ENCODE measurements around the gene MAPK10. TPM values are rescaled to one million over a fixed set of nuclear protein-coding genes. Genes with fewer than 3 reads are reported as not detected.

Gene MAPK10
- total and polyA plus RNA-seq, 10 of the 15 experiments (the other 5 are each of a cell fraction or from before 2014, with no cell fraction given) = 1.1 to 4.2 (median 2.4) TPM

- Histone ChIP-seq H3K4me2 (ENCODE audit: control insufficient read depth, insufficient read depth) (no peak overlapping the region), H3K27me3 (replicated peaks in 1 of 2; ENCODE audit: control insufficient read depth in 2 of 2, insufficient read depth in 2 of 2, low read length in 1 of 2) (no peaks in the 10 kb centered on the region), H3K4me1 (ENCODE audit: control insufficient read depth, insufficient read depth, low read length) (no peaks in the 10 kb centered on the region), H3K36me3 (ENCODE audit: control insufficient read depth in 2 of 2, insufficient read depth in 2 of 2, low read length in 1 of 2) (no peaks in the 10 kb centered on the region), H3K79me2 (ENCODE audit: control insufficient read depth, insufficient read depth, low read length) (no peaks in the 10 kb centered on the region), H4K20me1 (ENCODE audit: control insufficient read depth, insufficient read depth) (no peaks in the 10 kb centered on the region), H3K4me3 (no peak overlapping the region), H3K9me3 (replicated peaks; ENCODE audit: control insufficient read depth, insufficient read depth, low read length) (no peaks in the 10 kb centered on the region), H3K27ac (ENCODE audit: control insufficient read depth, insufficient read depth) (no peak overlapping the region), H3K9ac (ENCODE audit: control insufficient read depth, insufficient read depth, low read length) (no peak overlapping the region), H2AFZ (ENCODE audit: control insufficient read depth, low read depth, low read length) (no peak overlapping the region)
- ChIA-PET SMC1A (ENCODE audit: uncharacterized antibody, unreplicated experiment) (interaction anchor here (1.0 kb wide), 1 partner anchor 89 kb away, joined by 3 read pairs; no protein-coding TSS in a partner anchor), POLR2A (interaction anchor here (0.5 kb wide), 1 partner anchor 818 kb away, joined by 4 read pairs; no protein-coding TSS in a partner anchor), RAD21 (ENCODE audit: unreplicated experiment) (no interaction called here), CTCF (interaction anchor here (0.7 to 1.4 kb wide), 2 partner anchors 9 to 324 kb away, joined by 3 to 5 read pairs; no protein-coding TSS in a partner anchor)
- WGBS (ENCODE audit: insufficient coverage, insufficient replicate concordance, low lambda C conversion rate, missing lambda C conversion rate) = 0% methylated on average over 1 of the region's 1 CpG
- in situ Hi-C loops (cut with MboI) (no loop called here), intact Hi-C loops (cut with micrococcal nuclease; ENCODE audit: unreplicated experiment) (no loop called here)
- FAIRE-seq (no peak), DNase-seq (ENCODE audit: low read depth, low spot score) (no peak), ATAC-seq (peak; percentile 40; the same call in 2 of the 3 replicates)
- no TSS peak for BruUV-seq (replicated peaks)
- no peak for TF ChIP-seq CEBPB (IDR thresholded peaks at IDR 0.05; ENCODE audit: borderline replicate concordance in 1 of 2, low read depth in 2 of 2, low read length in 2 of 2)
- TF ChIP-seq SPI1 (IDR thresholded peaks at IDR 0.05; ENCODE audit: borderline replicate concordance, insufficient read depth, low read depth, low read length) = peak; percentile 7; the same call in 1 of the 2 replicates
Measured at GRCh38 chr4:86035688-86036087, 324.2 kb downstream of the MAPK10 start.

DNA sequence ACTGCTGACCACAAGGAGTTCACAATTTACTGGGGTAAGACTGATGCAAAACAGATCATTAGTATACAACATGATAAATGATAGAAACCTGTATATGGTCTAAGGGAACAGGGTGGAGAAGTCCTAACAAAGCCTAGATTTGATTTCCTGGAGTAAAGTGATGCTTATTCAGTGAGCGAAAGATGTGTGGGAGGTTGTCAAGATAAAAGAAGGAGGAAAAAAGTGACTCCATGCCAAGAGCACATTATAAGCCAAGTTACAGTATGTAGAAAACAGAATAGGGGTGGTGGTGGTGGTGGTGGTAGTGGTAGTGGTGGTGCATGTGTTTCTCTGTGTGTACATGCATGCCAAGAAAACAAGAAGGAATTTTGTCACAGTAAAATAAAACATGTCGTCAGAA, 325.2 kb downstream of the MAPK10 start:
- Histone ChIP-seq H3K79me2 (ENCODE audit: control insufficient read depth, insufficient read depth, low read length) (no peaks in the 10 kb centered on the region), H3K4me2 (ENCODE audit: control insufficient read depth, insufficient read depth) (no peak overlapping the region), H3K27ac (ENCODE audit: control insufficient read depth, insufficient read depth) (no peak overlapping the region), H3K4me3 (no peak overlapping the region), H2AFZ (ENCODE audit: control insufficient read depth, low read depth, low read length) (no peak overlapping the region), H3K27me3 (replicated peaks in 1 of 2; ENCODE audit: control insufficient read depth in 2 of 2, insufficient read depth in 2 of 2, low read length in 1 of 2) (no peaks in the 10 kb centered on the region), H3K9me3 (replicated peaks; ENCODE audit: control insufficient read depth, insufficient read depth, low read length) (no peaks in the 10 kb centered on the region), H3K36me3 (ENCODE audit: control insufficient read depth in 2 of 2, insufficient read depth in 2 of 2, low read length in 1 of 2) (no peaks in the 10 kb centered on the region), H4K20me1 (ENCODE audit: control insufficient read depth, insufficient read depth) (no peaks in the 10 kb centered on the region), H3K9ac (ENCODE audit: control insufficient read depth, insufficient read depth, low read length) (no peak overlapping the region), H3K4me1 (ENCODE audit: control insufficient read depth, insufficient read depth, low read length) (no peaks in the 10 kb centered on the region)
- BruUV-seq (replicated peaks) = no TSS peak
- SMC1A ChIA-PET (ENCODE audit: uncharacterized antibody, unreplicated experiment) = no interaction called here
- CTCF ChIA-PET = no interaction called here
- ATAC-seq (no peak), DNase-seq (ENCODE audit: low read depth, low spot score) (no peak), FAIRE-seq (no peak)
- RAD21 ChIA-PET (ENCODE audit: unreplicated experiment) = no interaction called here
- in situ Hi-C loops (cut with MboI) (no loop called here), intact Hi-C loops (cut with micrococcal nuclease; ENCODE audit: unreplicated experiment) (no loop called here)
- TF ChIP-seq, protein P1, sequence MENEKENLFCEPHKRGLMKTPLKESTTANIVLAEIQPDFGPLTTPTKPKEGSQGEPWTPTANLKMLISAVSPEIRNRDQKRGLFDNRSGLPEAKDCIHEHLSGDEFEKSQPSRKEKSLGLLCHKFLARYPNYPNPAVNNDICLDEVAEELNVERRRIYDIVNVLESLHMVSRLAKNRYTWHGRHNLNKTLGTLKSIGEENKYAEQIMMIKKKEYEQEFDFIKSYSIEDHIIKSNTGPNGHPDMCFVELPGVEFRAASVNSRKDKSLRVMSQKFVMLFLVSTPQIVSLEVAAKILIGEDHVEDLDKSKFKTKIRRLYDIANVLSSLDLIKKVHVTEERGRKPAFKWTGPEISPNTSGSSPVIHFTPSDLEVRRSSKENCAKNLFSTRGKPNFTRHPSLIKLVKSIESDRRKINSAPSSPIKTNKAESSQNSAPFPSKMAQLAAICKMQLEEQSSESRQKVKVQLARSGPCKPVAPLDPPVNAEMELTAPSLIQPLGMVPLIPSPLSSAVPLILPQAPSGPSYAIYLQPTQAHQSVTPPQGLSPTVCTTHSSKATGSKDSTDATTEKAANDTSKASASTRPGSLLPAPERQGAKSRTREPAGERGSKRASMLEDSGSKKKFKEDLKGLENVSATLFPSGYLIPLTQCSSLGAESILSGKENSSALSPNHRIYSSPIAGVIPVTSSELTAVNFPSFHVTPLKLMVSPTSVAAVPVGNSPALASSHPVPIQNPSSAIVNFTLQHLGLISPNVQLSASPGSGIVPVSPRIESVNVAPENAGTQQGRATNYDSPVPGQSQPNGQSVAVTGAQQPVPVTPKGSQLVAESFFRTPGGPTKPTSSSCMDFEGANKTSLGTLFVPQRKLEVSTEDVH (IDR thresholded peaks at IDR 0.05; ENCODE audit: low read depth, partially characterized antibody) = no peak
- TF ChIP-seq BCL11A (IDR thresholded peaks at IDR 0.05; ENCODE audit: low read depth, low read length) (no peak), TCF12 (IDR thresholded peaks at IDR 0.05; ENCODE audit: low read depth, low read length) (no peak), SIX5 (IDR thresholded peaks at IDR 0.05; ENCODE audit: low read depth, low read length, severe bottlenecking) (no peak), ZNF622 (IDR thresholded peaks at IDR 0.05) (no peak), IKZF2 (IDR thresholded peaks at IDR 0.05) (no peak), STAT1 (conservative IDR thresholded peaks at IDR 0.05) (no peak), CREM (IDR thresholded peaks at IDR 0.05; ENCODE audit: low read depth) (no peak), POU2F2 (IDR thresholded peaks at IDR 0.05; ENCODE audit: borderline replicate concordance, low read depth, low read length) (no peak), RAD51 (IDR thresholded peaks at IDR 0.05) (no peak), REST (IDR thresholded peaks at IDR 0.05; ENCODE audit: low read depth, low read length) (no peak)
- POLR2A ChIA-PET = no interaction called here
- 54% methylated on average over 2 of the region's 2 CpGs for WGBS (ENCODE audit: insufficient coverage, insufficient replicate concordance, low lambda C conversion rate, missing lambda C conversion rate)

All from GM12878 (cell line).